K562 (cell line): ENCODE data around the gene EMX1. TPM values are rescaled to one million over a fixed set of nuclear protein-coding genes. Genes with fewer than 3 reads are reported as not detected.

Experiments
- ATAC-seq: fragments of 200-7000 bp; cut with Tn5 transposase; 3 replicates; pipeline ENCODE4 v1.9.1; 2020; ENCODE audit warnings: moderate library complexity
- BruUV-seq: library from RNA; stranded (reverse); fragments of 400-500 nt; replicated peaks from 2 replicates; lab custom pipeline; 2021; lab: Mats Ljungman, UMichigan
- CTCF ChIA-PET: fragments of 300-600 bp; formaldehyde crosslinking; extraction: SDS; loops from one replicate; lab custom pipeline; 2021; ENCODE audit warnings: low intra/inter-chr PET ratio; lab: Yijun Ruan, JAX
- POLR2A ChIA-PET: fragments of 300-600, 350-650 bp; sonication (Branson Sonifier 250); formaldehyde crosslinking; extraction: SDS; loops from one replicate; lab custom pipeline; 2021; ENCODE audit warnings: antibody characterized with exemption, inconsistent platforms; lab: Yijun Ruan, JAX
- DNase-seq, 4 experiments: peaks; one replicate each; pipeline versions ENCODE4 v3.0.0 to v3.0.0-alpha.2; 2011 to 2018; ENCODE audit warnings: low spot score in 3 of 4, mixed read lengths in 3 of 4; ENCODE audit errors: extremely low read depth in 1 of 4
- FAIRE-seq: peaks from 2 replicates; lab custom pipeline; 2011; peaks lifted over from hg19 to GRCh38; lab: Jason Lieb, UNC
- H2AFZ ChIP-seq: 2 replicates; pipeline ENCODE4 v1.6.0; 2011; ENCODE audit warnings: low read depth, low read length, control low read depth, inconsistent platforms
- H3K27ac ChIP-seq: fragments of 200-600 bp; 3 replicates; pipeline ENCODE4 v1.8.0; 2011; ENCODE audit warnings: low read depth, mild to moderate bottlenecking, control low read depth, inconsistent platforms, low read length, moderate library complexity, mixed read lengths; ENCODE audit errors: extremely low read depth
- H3K27me3 ChIP-seq, 2 experiments: fragments of 300-600 bp in 1 of 2; 2 replicates in 1 of 2; 3 replicates in 1 of 2; pipeline versions ENCODE4 v1.6.0 to v1.8.0; 2011; ENCODE audit warnings: inconsistent platforms in 2 of 2, low read length in 2 of 2, mild to moderate bottlenecking in 1 of 2, mixed read lengths in 1 of 2, moderate library complexity in 1 of 2; ENCODE audit not compliant: control insufficient read depth in 2 of 2, insufficient read depth in 2 of 2
- H3K36me3 ChIP-seq: fragments of 300-600 bp; 3 replicates; pipeline ENCODE4 v1.8.0; 2011; ENCODE audit warnings: mild to moderate bottlenecking, low read length, inconsistent platforms; ENCODE audit not compliant: control insufficient read depth, insufficient read depth
- H3K4me1 ChIP-seq, 2 experiments: fragments of 200-600 bp in 1 of 2; replicated peaks in 1 of 2; 2 replicates in 1 of 2; 3 replicates in 1 of 2; pipeline versions ENCODE4 v1.5.1 to v1.8.0; 2011; ENCODE audit warnings: inconsistent platforms in 2 of 2, low read length in 2 of 2, mild to moderate bottlenecking in 1 of 2, mixed read lengths in 1 of 2, moderate library complexity in 1 of 2; ENCODE audit not compliant: control insufficient read depth in 2 of 2, insufficient read depth in 2 of 2
- H3K4me2 ChIP-seq: 2 replicates; pipeline ENCODE4 v1.6.1; 2011; ENCODE audit warnings: low read length, control low read depth, inconsistent platforms, mixed read lengths; ENCODE audit not compliant: insufficient read depth
- H3K4me3 ChIP-seq: fragments of 200-600 bp; sonication (generic), shearing (Covaris generic); 2 replicates; pipeline ENCODE4 v1.5.1; 2016; ENCODE audit warnings: control low read depth, inconsistent platforms
- H3K79me2 ChIP-seq: fragments of 200-600 bp; 3 replicates; pipeline ENCODE4 v1.8.0; 2011; ENCODE audit warnings: low read length, inconsistent platforms; ENCODE audit not compliant: control insufficient read depth, insufficient read depth
- H3K9ac ChIP-seq, 2 experiments: 2 replicates each; pipeline versions ENCODE4 v1.6.0 to v1.6.1; 2011; ENCODE audit warnings: low read depth in 2 of 2, low read length in 2 of 2, control low read depth in 1 of 2, inconsistent platforms in 1 of 2, mild to moderate bottlenecking in 1 of 2, mixed read lengths in 1 of 2; ENCODE audit not compliant: insufficient read depth in 1 of 2
- H3K9me1 ChIP-seq: one replicate; pipeline ENCODE4 v1.6.0; 2011; ENCODE audit warnings: inconsistent platforms, mild to moderate bottlenecking, low read length, moderate library complexity; ENCODE audit not compliant: control insufficient read depth, insufficient read depth
- H3K9me3 ChIP-seq: replicated peaks from 2 replicates; pipeline ENCODE4 v1.5.1; 2011; ENCODE audit warnings: low read depth, low read length, inconsistent platforms; ENCODE audit not compliant: control insufficient read depth, insufficient read depth
- H4K20me1 ChIP-seq: replicated peaks from 2 replicates; pipeline ENCODE4 v1.6.1; 2011; ENCODE audit warnings: low read length, inconsistent platforms, mixed read lengths; ENCODE audit not compliant: control insufficient read depth, insufficient read depth
- BCOR ChIP-seq: fragments of 450-650 bp; IDR thresholded peaks from 2 replicates; pipeline ENCODE4 v1.6.1; 2016
- CEBPB ChIP-seq: fragments of 450-650 bp; IDR thresholded peaks from 2 replicates; pipeline ENCODE4 v1.6.1; 2016; ENCODE audit warnings: missing genetic modification characterization, missing compliant biosample characterization
- CEBPG ChIP-seq, 3 experiments: fragments of 200-800 bp in 1 of 3; sonication (Bioruptor generic) in 1 of 3; sonication (generic) in 1 of 3; formaldehyde crosslinking in 1 of 3; IDR thresholded peaks in 2 of 3; conservative IDR thresholded peaks in 1 of 3; 2 replicates each; pipeline versions ENCODE4 v1.6.1 to v1.8.0; 2016 to 2022; ENCODE audit warnings: missing compliant biosample characterization in 2 of 3, missing genetic modification characterization in 2 of 3, mild to moderate bottlenecking in 1 of 3, missing genetic modification reagents in 1 of 3
- NR2F6 ChIP-seq: fragments of 450-650 bp; formaldehyde crosslinking; IDR thresholded peaks from 2 replicates; pipeline ENCODE4 v1.4.0; 2020; ENCODE audit warnings: mild to moderate bottlenecking
- RBM25 ChIP-seq: fragments of 200-400 bp; formaldehyde crosslinking; IDR thresholded peaks from 2 replicates; pipeline ENCODE4 v1.6.1; 2018; ENCODE audit warnings: low read length, low read depth, moderate library complexity; ENCODE audit not compliant: severe bottlenecking
- ZFP36 ChIP-seq: fragments of 150-350 bp; IDR thresholded peaks from 2 replicates; pipeline ENCODE4 v1.6.1; 2018; ENCODE audit warnings: low read length, low read depth; ENCODE audit not compliant: partially characterized antibody
- ZNF124 ChIP-seq: sonication (generic); formaldehyde crosslinking; IDR thresholded peaks from 2 replicates; pipeline ENCODE4 v1.8.1; 2022; ENCODE audit warnings: missing genetic modification reagents
- WGBS: fragments of 100-300 bp; shearing (Covaris generic); methylation state at CpG from one replicate; pipeline ENCODE4 v1.1.6; 2016; ENCODE audit warnings: low coverage, mixed read lengths; ENCODE audit not compliant: insufficient coverage; ENCODE audit errors: missing lambda C conversion rate; 5-methylcytosine and 5-hydroxymethylcytosine counted together
- in situ Hi-C: fragments of 300-500 bp; cut with MboI; formaldehyde crosslinking; loops from 4 replicates; pipeline ENCODE4 v1.15.0; 2018; ENCODE audit warnings: inconsistent platforms, mixed read lengths
- intact Hi-C: fragments of 100-400 bp; cut with micrococcal nuclease; formaldehyde crosslinking; loops from 2 replicates; pipeline ENCODE4 v1.14.2; 2022
- polyA plus RNA-seq, 8 experiments: library from polyadenylated mRNA; depleted of rRNA in 4 of 8; stranded (reverse) in 5 of 8; unstranded in 3 of 8; fragments of >200 nt; fragmentation: Nextera tagmentation in 2 of 8; fragmentation: Illumina TruSeq in 1 of 8; extraction: Ambion mirVana in 2 of 8; extraction: Trizol in 1 of 8; gene quantifications; 2 replicates each; pipeline versions ENCODE4 v1.2.1 to v1.2.3, GENCODE V29; 2011 to 2014; ENCODE audit warnings: inconsistent platforms in 1 of 8, missing spikeins in 1 of 8
- total RNA-seq, 7 experiments: library from RNA; depleted of rRNA in 6 of 7; stranded (reverse); fragments of >200 nt in 6 of 7; fragmentation: Illumina TruSeq in 2 of 7; extraction: Trizol in 2 of 7; gene quantifications; 2 replicates each; pipeline versions ENCODE4 v1.2.1 to v1.2.3, GENCODE V29; 2011 to 2021; ENCODE audit warnings: low replicate concordance in 1 of 7

EMX1 gene
- total and polyA plus RNA-seq, 9 of the 15 experiments (the other 6 are each of a cell fraction or from before 2014, with no cell fraction given) = 0.10 to 0.32 (median 0.21) TPM; not detected in 6

DNA sequence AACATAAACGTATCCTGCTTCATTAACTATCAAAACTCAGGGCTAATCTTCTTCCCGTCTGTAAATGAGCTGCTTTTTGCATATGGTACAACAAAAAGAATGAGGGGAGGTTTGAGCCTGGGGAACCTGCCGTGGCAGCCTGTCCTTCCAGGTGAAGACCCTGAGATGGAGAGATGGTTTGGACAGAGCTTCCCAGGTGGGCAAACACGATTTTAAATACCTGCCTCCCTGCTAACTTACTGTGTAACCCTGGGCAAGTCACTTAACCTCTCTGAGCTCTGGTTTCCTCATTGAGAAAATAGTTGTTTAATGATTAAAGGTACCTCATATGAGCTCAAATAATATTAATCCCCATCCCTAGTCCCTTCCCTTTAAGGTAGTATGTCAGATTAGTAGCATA lies 9.0 kb downstream of the EMX1 start:
- ATAC-seq (no peak), DNase-seq (no peak), FAIRE-seq (no peak)
- H3K27me3 ChIP-seq = peaks cover 60 to 87% of the 10 kb centered on the region in 2 experiments
- no peak overlapping the region for H3K27ac ChIP-seq
- no peaks in the 10 kb centered on the region for H3K36me3 ChIP-seq
- intact Hi-C loops (no loop called here), in situ Hi-C loops (no loop called here)
- peaks cover 22% of the 10 kb centered on the region for H4K20me1 ChIP-seq
- POLR2A ChIA-PET = interaction anchor here (0.7 to 1.2 kb wide), 3 partner anchors 9 to 36 kb away, joined by 3 to 4 read pairs (median 4); partner anchors contain the start of gene EMX1
- no peak overlapping the region for H2AFZ ChIP-seq
- no peak overlapping the region for H3K9ac ChIP-seq
- WGBS = 4% methylated on average over 4 of the region's 4 CpGs
- CTCF ChIA-PET = no interaction called here
- no peak overlapping the region for H3K4me2 ChIP-seq
- peaks cover 0 to 11% of the 10 kb centered on the region in 2 experiments; a peak in 1 of 5 replicates for H3K4me1 ChIP-seq
- H3K9me1 ChIP-seq = no peaks in the 10 kb centered on the region
- TF ChIP-seq BCOR (peak; percentile 56; the same call in 1 of the 2 replicates), NR2F6 (no peak), RBM25 (peak; percentile 72), ZFP36 (peak; percentile 53)
- BruUV-seq = no TSS peak
- H3K4me3 ChIP-seq = no peak overlapping the region
- H3K79me2 ChIP-seq = no peaks in the 10 kb centered on the region
- no peaks in the 10 kb centered on the region for H3K9me3 ChIP-seq

DNA sequence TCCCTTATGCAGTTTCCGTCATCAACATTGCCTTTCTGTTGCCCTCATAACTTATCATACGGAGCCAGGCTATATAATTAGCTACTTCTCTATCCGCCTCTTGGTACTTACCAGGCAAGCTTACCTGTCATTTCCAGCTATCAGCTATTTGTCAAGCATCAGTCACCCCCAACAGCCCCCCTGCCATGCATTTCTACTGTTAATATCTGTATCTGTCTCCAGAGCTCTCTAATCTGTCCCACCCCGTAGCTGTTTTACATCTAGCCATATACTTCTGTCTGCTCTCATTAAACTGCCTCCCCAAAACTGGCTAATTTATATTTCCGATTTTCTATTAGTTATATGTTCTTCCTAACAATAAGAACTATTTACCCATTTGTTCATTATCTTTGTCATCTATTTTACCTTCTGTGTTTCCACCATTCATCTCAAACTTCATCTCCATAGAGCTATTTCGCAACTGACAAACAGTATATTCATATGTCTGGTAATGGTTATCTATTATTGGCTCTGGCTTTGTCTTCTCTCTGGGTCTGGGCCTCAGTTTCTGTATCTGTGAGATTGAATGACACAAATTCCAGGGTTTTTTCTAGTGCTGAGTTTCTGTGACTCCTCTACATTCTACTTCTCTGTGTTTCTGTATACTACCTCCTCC lies 9.6 kb downstream of the EMX1 start:
- 2% methylated on average over 6 of the region's 6 CpGs for WGBS
- in situ Hi-C loops = no loop called here
- FAIRE-seq (no peak), ATAC-seq (no peak), DNase-seq (no peak)
- Histone ChIP-seq H4K20me1 (peaks cover 16% of the 10 kb centered on the region), H3K27ac (no peak overlapping the region), H3K4me1 (peaks cover 0 to 11% of the 10 kb centered on the region in 2 experiments; a peak in 1 of 5 replicates), H2AFZ (no peak overlapping the region), H3K36me3 (no peaks in the 10 kb centered on the region), H3K9me3 (no peaks in the 10 kb centered on the region), H3K9ac (no peak overlapping the region), H3K79me2 (no peaks in the 10 kb centered on the region), H3K4me2 (no peak overlapping the region), H3K27me3 (peaks cover 56 to 87% of the 10 kb centered on the region in 2 experiments), H3K9me1 (no peaks in the 10 kb centered on the region), H3K4me3 (no peak overlapping the region)
- intact Hi-C loops = no loop called here
- POLR2A ChIA-PET = interaction anchor here (0.7 to 1.2 kb wide), 2 partner anchors 9 to 37 kb away, joined by 4 read pairs; partner anchors contain the start of gene EMX1
- TF ChIP-seq ZNF124 (CRISPR knock-in tag) (no peak), CEBPG (CRISPR knock-in tag; IDR thresholded peaks at IDR 0.05) (no peak), CEBPG (tag; conservative IDR thresholded peaks at IDR 0.05 in 1 of 2, IDR thresholded peaks at IDR 0.05 in 1 of 2) (peak in 1 of 2 experiments; percentile 53; a peak in 1 of 4 replicates), CEBPB (tag) (peak; percentile 40; the same call in 1 of the 2 replicates)
- CTCF ChIA-PET = no interaction called here
- no TSS peak for BruUV-seq
